GM13977 (cell line): ENCODE data around the gene BIRC7.

Source experiments
- DNase-seq: peaks from one replicate; pipeline ENCODE4 v3.0.0; 2012; ENCODE audit warnings: low spot score
- in situ Hi-C: fragments of 300-500 bp; cut with MboI; formaldehyde crosslinking; loops from one replicate; pipeline ENCODE4 v1.12.0; 2022; ENCODE audit warnings: low sequenced_read_pairs, low pct_unique_long_range_greater_than_20kb, mixed read lengths, inconsistent platforms; ENCODE audit not compliant: unreplicated experiment
- TF ChIP-seq, protein P1 (sequence below): IDR thresholded peaks from 2 replicates; pipeline ENCODE4 v1.5.1; 2012; ENCODE audit warnings: mild to moderate bottlenecking, control low read depth; ENCODE audit not compliant: insufficient read depth; ENCODE audit errors: extremely low read depth, missing control alignments

BIRC7 gene

GRCh38 chr20:63272105-63273058 lies 36.7 kb downstream of the BIRC7 start, which contains the start of gene ARFGAP1:
Gene ARFGAP1, plus strand, starts transcription at chr20:63272813. Its CDS starts 2,768 bp downstream, at chr20:63275581.
- DNase-seq: peak; percentile 99
- in situ Hi-C loops: no loop called here
- TF ChIP-seq, protein P1, sequence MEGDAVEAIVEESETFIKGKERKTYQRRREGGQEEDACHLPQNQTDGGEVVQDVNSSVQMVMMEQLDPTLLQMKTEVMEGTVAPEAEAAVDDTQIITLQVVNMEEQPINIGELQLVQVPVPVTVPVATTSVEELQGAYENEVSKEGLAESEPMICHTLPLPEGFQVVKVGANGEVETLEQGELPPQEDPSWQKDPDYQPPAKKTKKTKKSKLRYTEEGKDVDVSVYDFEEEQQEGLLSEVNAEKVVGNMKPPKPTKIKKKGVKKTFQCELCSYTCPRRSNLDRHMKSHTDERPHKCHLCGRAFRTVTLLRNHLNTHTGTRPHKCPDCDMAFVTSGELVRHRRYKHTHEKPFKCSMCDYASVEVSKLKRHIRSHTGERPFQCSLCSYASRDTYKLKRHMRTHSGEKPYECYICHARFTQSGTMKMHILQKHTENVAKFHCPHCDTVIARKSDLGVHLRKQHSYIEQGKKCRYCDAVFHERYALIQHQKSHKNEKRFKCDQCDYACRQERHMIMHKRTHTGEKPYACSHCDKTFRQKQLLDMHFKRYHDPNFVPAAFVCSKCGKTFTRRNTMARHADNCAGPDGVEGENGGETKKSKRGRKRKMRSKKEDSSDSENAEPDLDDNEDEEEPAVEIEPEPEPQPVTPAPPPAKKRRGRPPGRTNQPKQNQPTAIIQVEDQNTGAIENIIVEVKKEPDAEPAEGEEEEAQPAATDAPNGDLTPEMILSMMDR: no peak

- in situ Hi-C loops: no loop called here
- TF ChIP-seq, protein P1: no peak
- DNase-seq: peak; percentile 48
These were observed 37.4 kb downstream of the BIRC7 start for GRCh38 chr20:63273059-63273579.

DNA sequence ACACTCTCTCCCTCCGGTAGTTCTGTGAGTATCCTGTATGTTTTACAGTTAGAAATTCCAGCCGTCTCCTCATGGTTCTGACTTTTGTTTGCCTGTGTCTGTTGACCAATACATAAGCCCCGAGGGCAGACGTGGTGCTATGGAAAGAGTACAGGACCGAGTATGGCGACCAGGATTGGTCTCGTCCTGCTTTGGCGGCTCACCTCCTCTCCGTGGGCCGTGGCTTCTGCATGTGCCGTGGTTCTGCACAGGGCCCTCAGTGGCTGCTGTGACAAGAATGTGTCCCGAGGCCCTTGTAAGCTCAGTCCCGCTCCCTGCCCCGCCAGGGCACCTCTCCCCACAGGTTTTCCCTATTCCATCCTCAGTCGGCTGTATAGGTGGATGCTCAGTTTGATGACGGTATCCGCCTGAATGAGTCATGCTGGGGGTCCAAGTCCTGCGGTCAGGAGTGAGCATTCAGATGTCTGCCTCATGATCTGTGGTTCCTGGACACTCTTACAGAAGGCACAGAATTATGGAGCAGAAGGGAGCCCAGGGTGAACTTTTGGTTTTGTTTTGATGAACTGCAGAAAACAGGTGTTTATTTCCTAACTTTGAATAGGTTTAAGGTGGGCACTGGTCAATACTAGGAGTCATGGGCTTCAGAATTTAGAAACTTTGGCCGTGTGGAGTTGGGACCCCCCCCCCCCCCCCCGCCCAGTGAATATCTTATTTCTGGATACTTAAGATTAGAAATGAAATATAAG lies 38.1 kb downstream of the BIRC7 start:
- TF ChIP-seq, protein P1: no peak
- in situ Hi-C loops: no loop called here
- DNase-seq: no peak

DNA sequence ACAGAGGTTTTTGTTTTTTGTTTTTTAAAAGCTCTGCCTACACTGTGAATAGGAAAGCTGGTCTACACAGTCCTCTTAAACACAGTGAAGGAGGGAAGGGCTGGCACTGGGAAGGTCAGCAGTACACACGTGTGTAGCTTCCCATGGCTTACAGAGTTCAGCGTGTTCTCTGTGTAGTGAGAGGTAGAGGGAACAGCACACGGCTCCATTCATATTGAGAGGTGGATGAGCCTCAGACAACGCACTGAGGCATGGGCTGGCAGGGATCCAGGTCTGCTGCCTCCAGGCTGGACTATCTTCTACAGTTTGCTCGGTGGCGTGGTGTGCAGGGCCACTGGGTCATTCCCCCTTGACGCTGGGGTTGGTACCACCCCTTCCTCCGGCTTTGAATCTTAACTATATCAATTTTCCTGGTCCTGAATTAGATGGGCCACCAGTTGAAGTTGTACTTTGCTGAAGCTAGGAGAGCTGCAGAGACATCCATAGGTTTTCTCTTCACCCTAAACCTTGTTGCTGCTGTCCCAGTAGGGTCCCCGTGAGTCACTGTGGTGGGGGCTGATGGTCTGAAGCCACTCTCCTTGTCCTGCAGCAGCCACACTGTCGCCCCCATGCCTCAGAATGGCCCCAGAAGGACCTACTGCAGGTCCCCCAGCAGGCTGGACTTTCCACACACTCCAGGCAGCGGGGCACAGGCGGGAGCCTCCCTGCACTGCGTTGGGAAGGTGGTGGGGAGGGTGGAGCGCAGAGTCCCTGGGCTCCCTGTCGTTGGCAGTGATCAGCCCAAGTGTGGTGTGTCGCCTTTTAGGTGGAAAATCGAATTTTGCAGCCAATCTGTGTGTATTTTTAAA lies 38.9 kb downstream of the BIRC7 start:
- DNase-seq: no peak
- TF ChIP-seq, protein P1: no peak
- in situ Hi-C loops: no loop called here

- TF ChIP-seq, protein P1: no peak
- DNase-seq: no peak
- in situ Hi-C loops: no loop called here
These were observed 40.1 kb downstream of the BIRC7 start for GRCh38 chr20:63275825-63276224.
